ENCODE data around the gene GSTM1.
"Not testable (repeated sequence)": the region's sequence is repeated elsewhere in the genome, so short reads cannot be mapped to it uniquely, and the experiment has no call there.

DNA sequence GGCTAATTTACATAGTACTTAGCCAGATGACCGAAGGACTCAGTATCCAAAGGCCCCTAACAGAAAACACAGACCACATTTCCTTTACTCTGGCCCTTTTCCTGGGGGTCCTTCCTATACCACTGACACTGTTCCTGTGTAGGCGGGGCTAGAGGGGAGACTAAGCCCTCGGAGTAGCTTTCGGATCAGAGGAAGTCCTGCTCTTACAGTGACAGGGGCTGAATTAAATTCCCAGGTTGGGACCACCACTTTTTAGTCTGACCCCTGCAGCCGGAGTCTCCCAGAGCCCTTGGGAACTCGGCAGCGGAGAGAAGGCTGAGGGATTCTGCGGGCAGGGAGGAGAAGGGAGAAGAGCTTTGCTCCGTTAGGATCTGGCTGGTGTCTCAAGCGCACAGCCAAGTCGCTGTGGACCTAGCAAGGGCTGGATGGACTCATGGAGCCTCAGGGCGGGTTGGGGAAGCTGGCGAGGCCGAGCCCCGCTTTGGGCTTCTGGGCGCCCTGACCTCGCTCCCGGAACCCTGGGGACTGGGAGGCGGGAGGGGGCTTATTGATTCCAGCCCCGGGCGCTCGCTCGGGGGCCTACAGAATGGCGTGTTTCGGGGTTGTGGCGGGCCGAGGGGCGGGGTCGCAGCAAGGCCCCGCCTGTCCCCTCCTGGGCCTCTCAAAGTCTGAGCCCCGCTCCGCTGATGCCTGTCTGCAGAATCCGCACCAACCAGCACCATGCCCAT is 24.1 kb downstream of the GSTM1 start, which contains the start of gene GSTM5:
- TF ChIP-seq TEAD4 (IDR thresholded peaks at IDR 0.05); YY1 (IDR thresholded peaks at IDR 0.05; ENCODE audit: low read depth); USF1 (IDR thresholded peaks at IDR 0.05); TAF1 (IDR thresholded peaks at IDR 0.05; ENCODE audit: low read depth); CREB1 (IDR thresholded peaks at IDR 0.05; ENCODE audit: low read depth); EP300 (IDR thresholded peaks at IDR 0.05; ENCODE audit: borderline replicate concordance); CEBPB (IDR thresholded peaks at IDR 0.05); FOXM1 (IDR thresholded peaks at IDR 0.05; ENCODE audit: borderline replicate concordance, low read depth); RAD21 (IDR thresholded peaks at IDR 0.05; ENCODE audit: low read depth); ZBTB7A (IDR thresholded peaks at IDR 0.05; ENCODE audit: low read depth); NFIC (IDR thresholded peaks at IDR 0.05): not testable (repeated sequence)
- TF ChIP-seq, protein P1, sequence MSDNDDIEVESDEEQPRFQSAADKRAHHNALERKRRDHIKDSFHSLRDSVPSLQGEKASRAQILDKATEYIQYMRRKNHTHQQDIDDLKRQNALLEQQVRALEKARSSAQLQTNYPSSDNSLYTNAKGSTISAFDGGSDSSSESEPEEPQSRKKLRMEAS (IDR thresholded peaks at IDR 0.05), result not testable (repeated sequence)
- TF ChIP-seq, protein P2, sequence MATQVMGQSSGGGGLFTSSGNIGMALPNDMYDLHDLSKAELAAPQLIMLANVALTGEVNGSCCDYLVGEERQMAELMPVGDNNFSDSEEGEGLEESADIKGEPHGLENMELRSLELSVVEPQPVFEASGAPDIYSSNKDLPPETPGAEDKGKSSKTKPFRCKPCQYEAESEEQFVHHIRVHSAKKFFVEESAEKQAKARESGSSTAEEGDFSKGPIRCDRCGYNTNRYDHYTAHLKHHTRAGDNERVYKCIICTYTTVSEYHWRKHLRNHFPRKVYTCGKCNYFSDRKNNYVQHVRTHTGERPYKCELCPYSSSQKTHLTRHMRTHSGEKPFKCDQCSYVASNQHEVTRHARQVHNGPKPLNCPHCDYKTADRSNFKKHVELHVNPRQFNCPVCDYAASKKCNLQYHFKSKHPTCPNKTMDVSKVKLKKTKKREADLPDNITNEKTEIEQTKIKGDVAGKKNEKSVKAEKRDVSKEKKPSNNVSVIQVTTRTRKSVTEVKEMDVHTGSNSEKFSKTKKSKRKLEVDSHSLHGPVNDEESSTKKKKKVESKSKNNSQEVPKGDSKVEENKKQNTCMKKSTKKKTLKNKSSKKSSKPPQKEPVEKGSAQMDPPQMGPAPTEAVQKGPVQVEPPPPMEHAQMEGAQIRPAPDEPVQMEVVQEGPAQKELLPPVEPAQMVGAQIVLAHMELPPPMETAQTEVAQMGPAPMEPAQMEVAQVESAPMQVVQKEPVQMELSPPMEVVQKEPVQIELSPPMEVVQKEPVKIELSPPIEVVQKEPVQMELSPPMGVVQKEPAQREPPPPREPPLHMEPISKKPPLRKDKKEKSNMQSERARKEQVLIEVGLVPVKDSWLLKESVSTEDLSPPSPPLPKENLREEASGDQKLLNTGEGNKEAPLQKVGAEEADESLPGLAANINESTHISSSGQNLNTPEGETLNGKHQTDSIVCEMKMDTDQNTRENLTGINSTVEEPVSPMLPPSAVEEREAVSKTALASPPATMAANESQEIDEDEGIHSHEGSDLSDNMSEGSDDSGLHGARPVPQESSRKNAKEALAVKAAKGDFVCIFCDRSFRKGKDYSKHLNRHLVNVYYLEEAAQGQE (IDR thresholded peaks at IDR 0.05; ENCODE audit: low read depth), result not testable (repeated sequence)
